ENCODE results near the gene RNF224.

Gene RNF224

DNA sequence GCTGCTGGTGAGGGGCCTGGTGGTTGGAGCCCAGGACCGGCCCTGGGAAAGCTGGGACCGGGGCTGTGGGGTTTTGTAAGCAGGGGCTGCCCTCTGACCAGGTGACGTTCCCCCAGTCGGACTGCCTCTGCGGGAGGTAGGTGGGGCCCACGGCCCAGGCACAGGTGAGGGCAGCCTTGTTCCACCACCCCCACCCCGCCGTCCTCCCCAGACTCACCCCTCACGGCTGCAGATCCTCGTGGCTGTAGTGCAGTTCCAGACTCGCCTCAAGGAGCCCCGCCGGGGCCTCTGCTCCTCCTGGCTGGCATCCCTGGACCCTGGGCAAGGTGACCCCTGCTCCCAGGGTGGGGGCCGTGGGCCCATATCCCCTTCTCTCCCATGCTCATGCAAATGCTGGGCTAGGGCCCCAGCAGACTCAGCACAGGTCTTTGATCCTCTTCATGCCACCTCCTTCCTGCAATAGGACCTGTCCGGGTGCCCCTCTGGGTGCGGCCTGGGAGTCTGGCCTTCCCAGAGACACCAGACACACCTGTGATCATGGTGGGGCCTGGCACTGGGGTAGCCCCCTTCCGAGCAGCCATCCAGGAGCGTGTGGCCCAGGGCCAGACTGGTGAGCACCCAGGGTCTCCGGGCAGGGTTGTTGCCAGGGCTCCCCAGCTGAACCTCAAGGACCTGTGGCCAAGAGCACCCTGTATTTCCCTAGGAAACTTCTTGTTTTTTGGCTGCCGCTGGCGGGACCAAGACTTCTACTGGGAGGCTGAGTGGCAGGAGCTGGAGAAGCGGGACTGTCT, 11.9 kb upstream of the RNF224 start:
- DNase-seq (ENCODE audit: low read depth in 2 of 2) = no peak

DNA sequence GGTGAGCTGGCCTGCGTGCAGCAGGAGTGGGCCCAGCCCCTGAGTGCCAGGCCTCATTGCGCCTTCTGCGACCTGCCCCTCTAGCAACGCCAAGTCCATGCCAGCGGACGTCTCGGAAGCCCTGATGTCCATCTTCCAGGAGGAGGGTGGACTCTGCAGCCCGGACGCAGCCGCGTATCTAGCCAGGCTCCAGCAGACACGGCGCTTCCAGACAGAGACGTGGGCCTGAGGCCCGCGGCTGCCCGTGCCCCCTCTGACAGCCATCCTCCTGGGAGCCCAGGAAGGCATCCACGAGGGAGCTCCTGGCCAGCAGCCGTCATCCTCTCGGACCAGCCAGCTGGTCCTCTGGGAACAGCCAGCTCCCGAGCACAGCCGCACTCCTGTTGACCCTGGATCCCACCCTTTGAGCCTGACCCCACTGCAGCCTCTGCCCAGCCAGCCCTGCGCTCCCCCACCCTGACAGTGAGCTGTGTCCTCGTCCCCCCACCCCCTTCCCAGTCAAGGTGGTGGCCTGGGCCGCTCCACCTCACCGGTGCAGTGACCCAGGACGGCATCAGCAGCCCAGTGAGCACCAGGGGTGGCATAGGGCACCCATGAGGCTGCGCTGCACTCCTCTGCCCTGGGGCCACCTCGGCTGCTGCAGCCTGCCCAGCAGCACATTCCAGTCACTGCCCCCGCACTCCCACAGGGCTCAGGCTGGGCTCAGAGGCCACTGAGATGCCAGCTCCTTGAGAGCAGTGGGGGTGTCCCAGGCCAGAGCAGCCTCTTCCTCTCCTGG, 10.9 kb upstream of the RNF224 start:
- DNase-seq (ENCODE audit: low read depth in 2 of 2) = no peak

DNA sequence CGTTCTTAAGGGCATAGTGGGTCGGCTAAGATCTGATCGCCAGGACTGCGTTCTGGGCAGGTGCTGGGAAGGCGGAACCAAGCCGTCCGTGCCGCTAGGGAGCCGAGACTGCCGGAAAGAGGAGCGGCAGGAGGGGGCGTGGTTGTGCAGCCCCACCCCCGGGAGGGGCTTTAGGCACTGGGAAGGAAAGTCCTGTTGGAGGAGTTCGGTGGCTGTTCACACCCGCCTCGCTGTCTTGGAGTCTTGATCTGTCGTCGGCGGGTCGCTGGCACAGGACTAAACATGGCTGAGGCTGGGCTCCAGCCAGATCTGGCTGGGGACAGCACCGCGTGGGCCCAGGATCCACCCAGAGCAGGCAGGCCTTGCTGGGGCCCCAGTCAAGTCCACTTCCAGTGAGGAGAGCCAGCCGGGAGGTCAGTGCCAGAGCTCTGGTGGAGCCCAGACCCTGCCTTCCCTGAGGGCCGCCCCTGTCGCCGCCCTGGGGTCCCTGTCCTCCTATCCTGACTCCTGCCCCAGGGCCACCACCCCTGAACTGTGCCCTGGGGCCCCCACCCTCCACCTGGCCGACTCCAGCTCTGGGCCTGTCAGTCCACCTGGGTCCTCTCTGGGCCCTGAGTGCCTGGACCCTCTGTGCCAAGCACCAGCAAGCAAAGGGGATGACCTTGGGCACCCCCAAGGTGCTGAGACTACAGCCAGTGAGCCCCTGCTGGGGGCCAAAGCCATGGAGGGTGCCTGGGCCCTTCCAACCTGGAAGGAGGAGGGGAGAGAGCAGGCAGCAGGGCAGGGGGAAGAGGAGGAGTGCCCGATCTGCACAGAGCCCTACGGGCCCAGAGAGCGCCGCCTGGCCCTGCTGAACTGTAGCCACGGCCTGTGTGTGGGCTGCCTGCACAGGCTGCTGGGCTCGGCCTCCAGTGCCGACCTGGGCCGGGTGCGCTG, 9.8 kb upstream of the RNF224 start:
- no peak for DNase-seq (ENCODE audit: low read depth in 2 of 2)

DNA sequence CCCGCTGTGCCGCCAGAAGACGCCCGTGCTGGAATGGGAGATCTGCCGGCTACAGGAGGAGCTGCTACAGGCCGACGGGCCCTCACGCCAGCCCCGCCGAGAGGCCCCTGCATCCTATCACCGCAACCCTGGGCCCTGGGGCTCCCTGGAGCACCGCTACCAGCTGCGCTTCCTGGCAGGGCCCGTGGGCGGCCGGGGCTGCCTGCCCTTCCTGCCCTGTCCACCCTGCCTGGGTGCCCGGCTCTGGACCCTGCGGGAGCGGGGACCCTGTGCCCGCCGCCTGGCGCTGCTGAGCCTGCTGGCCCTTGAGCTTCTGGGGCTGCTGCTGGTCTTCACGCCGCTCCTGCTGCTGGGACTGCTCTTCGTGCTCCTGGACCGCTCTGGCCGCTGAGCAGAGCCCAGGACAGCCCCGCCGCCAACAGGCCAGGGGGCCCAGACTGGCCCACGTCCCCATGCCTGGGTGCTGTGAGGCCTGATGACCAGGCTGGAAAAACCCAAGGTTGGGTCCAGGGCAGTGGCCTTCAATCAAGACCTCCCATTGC, 9.0 kb upstream of the RNF224 start:
- DNase-seq (ENCODE audit: low read depth in 2 of 2) = no peak

DNA sequence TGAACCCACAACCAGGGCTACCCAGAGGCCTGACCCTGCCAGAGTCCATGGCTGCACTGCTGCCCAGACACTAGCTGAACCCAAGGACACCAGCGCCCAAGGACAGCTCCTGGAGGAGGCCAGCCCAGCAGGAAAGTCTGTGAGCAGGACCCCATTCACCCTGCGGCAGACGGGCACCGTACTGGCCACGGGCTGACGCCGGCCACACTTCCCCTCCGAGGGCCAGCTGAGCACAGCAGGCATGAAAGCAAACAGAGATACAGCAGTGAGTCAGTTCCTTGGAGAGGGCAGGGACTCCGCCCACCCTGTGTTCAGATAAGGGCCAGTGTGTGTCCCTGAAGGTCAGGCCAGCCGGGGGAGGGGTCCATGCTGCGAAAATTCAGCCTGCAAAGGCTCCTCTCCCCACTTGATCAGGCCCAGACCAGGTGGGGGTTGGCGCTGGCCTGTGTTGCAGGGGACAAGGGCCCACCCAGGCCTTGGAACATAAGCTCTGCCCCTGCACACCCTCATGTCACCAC, 8.5 kb upstream of the RNF224 start:
- DNase-seq (ENCODE audit: low read depth in 2 of 2) = no peak

DNA sequence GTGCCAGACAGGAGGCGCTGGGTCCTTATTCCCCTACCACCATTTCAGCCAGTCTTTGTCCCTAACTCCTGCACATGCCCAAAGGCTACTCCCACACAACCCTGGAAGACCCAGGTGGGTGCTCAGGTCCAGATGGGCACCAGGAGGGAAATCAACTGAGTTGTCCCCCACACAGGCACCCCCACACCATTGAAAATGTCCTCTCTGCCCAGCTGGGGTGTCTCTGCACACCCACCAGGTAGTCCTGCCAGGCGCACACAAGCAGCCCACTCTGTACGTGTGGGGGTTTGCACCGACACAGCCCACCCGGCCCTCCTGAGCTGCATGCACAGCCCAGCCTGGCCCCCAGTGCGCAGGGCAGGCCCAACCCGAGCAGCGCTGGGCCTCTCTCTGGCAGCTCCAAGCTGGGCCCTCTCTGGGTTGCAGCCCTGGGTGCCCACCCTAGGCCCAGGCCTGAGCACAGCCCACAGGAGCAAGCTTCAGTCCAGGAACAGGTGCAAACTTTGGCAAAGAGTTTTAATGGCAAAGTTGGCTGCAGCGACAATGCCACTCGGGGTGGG, 7.5 kb upstream of the RNF224 start:
- DNase-seq (ENCODE audit: low read depth in 2 of 2) = no peak

DNA sequence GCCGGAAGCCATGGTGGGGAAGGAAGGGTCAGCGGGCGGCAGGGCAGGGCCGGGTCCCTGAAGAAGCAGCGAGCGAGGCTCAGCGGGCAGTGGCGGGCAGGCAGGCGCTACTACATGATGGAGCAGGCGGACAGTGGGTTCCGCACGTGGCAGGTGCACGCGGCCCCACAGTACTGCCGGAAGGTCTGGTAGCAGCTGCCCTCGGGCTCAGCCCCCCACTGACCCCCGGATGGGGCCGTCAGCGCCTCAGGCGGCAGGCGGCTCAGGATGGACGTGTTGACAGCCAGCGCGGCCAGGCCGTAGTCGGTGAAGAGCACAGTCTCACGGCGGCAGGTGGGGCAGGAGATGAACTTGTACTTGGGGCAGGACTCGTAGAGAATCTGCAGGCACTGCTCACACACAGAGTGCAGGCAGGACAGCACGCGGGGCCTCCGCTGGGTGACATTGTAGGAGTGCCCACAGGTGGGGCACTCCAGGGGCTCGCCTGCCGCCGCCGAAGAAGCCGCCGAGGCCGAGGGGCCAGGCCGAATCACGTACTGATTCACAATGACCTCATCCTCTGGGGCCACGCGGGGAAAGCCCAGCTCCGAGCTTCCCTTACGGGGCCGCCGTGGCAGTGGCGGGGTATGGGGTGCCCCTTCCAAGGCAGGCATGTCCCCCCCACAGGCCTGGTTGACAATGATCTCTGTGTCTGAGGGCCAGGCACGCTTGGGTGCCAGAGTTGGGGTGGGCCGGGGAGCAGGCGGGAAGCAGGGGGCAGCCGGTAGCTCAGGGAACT, 6.8 kb upstream of the RNF224 start:
- DNase-seq (ENCODE audit: low read depth in 2 of 2) = no peak

DNA sequence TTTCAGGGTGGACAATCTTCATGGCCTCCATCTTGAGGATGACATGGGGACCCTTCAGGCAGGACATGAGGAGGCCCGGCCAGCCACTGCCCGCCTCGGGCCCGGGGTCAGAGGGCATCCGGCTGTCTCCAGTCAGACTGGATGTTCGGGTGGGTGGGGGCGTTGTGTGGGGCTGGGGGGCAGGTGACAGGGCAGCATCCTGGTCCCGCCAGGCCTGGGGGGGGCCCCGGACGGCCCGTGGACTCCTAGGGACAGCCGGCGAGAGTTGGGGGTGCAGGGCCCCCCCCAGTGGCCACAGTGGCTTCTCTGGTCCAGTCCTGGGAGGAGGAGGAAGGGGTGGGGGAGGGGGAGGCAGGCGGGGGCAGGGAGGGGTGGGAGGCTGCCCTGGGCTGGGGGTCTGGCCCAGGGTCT, 6.2 kb upstream of the RNF224 start:
- no peak for DNase-seq (ENCODE audit: low read depth in 2 of 2)

DNA sequence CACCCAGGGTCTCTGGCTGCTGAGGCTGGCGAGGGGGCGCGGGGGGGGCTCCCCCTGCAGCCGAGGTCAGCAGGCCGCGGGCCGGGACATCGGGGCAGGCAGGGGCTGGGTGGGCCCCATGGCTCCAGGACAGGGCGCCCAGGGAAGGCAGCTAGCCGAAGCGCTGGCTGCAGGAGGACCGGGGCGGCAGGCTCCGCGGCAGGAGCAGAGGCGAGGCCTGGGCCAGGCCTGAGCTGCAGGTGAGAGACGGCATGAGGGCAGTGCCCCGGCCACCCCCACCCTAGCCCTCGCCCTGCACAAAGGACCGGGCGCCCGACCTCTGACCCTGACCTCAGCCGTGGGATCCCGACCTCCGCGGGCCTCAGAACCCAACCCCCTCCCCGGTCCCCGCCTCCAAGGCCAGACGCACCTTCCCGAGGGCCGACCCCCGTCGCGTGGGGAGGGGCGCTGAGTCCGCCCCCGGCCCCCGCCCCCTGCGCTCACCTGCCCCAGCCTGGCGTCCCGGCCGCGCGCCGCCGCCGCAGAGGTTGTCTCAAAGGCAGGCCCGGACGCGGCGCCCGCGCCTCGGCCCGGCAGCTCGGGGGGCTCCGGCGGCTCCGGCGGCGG, 5.7 kb upstream of the RNF224 start:
- DNase-seq (ENCODE audit: low read depth in 2 of 2) = peak in 1 of 2 donors; percentile 29

DNA sequence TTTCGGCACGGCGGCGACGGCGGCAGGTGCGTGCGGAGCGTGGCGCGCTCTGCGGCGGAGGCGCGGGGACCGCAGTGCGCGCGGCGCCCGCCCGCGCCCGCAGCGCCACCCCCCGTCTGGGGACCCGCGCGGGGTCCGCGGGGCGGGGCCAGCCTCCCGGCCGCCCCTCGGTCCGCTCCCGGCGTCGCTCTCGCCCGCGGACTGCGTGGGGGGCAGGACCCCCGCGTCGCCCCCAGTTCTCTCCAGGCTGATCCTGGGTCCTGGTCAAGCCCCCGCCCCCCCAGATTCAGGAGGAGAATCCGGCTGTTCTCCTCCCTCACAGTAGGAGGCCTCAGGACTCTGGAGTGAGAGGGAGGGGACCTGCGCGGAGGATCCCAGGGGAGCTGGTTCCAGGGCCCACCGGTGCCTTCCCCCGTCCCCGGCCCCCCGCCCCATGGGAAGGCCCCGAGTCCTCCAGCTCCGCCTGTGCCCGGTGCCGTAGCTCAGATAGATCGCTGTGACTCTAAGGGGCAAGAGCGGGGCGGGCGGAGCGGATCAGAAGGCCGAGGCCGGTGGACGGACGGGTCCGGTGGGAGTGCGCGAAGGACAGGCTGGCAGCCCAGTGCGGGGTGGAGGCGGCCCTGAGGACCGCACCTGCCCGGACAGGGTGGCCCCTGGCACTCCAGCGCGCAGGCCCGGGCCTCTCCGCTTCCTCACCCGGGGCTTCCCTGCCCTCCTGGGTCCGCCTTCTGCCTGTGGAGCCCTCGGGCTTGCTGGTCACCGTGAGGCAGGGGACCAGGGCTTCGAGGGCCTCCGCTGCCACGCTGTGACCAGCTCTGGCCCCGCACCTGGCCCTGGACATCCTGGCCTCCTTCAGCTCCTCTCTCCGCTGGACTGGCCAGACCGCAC, 4.9 kb upstream of the RNF224 start, which contains the start of gene RNF208:
RNF208 (minus strand) TSS at position 51 of the 888 bp plus-strand sequence. CDS start 1,028 bp downstream, outside the sequence.
- DNase-seq (ENCODE audit: low read depth in 2 of 2) = no peak

DNA sequence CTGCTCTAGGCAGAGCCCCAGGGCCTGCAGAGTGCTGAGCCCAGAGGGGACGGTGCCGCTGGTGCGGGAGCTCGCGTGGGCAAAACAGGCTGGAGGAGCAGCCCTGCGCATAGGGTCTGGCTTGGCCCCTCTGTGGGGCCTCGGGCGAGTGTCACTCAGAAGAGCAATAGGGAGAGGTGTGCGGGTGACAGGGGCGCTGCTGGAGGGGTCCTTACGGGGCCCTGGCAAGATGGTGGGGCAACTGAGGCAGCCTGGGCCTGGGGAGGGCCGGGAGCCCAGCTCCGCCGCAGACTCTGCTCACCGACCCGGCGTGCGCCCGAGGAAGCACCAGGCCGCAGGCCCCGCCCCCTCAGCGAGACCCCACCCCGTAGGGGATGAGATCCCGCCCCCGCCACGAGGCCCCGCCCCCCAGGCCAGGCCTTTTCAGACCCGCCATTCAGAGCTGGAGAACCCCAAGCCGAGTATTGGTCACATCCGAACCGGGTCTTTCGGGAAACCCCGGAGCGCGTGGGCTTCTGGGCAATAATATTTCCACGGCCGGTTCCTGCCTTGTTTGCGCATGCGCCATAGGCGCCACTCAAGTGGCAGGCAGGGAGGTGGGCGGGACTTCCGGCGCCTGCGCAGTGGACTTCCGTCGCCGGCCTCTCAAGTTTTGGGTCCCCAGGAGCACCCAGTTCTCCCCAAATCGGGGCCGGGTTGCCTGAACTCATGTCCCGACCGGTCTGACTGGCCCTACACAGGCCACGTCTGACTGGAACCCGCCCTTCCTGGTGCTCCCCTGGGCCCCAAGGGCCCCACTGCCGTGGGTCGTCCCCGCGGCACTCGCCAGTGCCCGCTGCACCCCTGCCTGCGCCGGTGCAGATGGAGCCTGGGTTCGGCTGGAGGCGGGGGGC, 4.0 kb upstream of the RNF224 start:
- DNase-seq (ENCODE audit: low read depth in 2 of 2) = peak; percentile 98 to 99

DNA sequence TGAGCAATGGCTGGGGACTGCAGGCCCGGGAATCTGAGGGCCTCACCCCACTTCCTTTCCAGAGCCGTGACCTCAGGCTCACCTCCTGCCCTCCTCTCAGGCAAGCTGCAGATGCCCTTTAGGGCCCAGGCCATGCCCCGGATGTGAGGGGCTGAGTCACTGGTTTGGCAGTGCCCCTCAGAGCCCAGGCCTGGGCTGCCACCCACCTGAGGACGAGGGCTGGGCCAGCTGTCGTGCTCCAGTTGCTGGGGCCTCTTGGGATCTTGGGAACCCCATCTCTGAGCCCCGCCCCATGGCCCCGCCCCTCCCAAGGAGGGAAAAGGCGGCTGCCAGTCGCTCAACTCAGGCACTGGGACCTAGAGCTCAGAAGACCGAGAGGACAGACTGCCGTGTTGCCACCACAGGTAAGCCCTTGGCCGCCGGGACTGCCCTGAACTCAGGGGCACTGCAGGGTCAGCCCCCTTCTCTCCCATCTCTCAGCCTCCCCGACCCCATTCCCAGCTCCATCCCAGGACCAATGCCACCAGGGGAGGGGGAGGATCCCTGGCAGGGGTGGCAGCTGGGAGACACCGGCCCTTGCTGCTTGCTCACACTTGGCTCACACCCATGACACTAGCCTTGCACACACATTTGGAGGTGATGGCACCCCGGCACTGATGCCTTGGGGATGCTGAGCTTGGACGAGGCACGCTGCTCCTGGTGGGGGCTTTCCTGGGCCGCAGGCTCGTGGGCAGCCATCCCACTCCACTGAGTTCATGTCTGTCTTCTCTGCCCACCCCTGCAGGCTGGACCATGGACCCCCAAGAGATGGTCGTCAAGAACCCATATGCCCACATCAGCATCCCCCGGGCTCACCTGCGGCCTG, 2.2 kb upstream of the RNF224 start, which contains the start of gene CYSRT1:
CYSRT1 (plus strand) TSS at position 345 of the 865 bp plus-strand sequence; CDS start at position 793, 448 bp downstream.
- DNase-seq (ENCODE audit: low read depth in 2 of 2) = no peak

DNA sequence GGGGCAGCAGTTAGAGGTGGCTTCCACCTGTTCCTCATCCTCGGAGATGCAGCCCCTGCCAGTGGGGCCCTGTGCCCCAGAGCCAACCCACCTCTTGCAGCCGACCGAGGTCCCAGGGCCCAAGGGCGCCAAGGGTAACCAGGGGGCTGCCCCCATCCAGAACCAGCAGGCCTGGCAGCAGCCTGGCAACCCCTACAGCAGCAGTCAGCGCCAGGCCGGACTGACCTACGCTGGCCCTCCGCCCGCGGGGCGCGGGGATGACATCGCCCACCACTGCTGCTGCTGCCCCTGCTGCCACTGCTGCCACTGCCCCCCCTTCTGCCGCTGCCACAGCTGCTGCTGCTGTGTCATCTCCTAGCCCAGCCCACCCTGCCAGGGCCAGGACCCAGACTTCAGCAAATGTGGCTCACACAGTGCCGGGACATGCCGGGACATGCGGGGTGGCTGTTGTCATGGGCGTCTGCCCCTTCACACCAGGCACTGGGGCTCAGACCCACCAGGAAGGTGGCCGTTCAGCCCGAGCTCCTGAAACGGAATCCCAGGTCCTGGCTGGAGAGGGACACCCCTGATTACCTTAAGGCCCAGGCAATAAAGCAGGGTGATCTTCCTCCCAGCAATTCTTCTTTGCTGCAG, 1.5 kb upstream of the RNF224 start:
- DNase-seq (ENCODE audit: low read depth in 2 of 2) = no peak

DNA sequence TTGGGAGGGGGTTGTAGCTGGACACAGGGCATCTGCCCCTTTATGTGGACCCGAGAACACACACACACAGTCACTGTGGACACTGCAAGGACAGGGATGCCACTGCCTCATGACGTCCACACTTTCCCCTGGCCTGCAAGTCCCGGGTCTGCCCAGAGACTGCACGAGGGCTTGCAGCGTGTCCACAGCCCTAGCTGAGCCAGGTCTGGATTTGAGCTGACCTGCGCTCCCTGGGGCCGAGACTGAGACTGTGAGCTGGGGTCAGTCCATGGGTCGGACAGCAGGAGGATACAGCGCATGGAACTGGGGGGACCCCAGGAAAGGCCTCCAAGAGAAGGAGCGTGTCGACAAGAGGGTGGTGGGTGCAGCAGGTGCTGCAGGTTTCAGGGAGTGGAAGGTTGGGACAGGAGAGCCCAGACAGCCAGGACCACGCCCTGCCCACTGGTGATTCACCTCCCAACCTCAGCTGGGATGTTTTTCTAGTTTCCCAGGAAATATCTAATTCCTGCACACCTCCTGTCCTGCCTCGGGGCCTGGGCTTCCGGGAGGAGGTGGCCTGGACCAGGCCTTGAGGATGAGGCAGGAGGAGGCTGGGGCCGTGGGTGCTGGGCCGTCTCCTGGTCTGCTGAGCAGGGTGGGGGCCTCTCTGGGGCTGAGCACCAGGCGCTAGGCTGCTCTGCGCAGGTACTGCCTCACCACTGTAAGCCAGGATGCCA, 806 bp upstream of the RNF224 start:
- DNase-seq (ENCODE audit: low read depth in 2 of 2) = no peak

DNA sequence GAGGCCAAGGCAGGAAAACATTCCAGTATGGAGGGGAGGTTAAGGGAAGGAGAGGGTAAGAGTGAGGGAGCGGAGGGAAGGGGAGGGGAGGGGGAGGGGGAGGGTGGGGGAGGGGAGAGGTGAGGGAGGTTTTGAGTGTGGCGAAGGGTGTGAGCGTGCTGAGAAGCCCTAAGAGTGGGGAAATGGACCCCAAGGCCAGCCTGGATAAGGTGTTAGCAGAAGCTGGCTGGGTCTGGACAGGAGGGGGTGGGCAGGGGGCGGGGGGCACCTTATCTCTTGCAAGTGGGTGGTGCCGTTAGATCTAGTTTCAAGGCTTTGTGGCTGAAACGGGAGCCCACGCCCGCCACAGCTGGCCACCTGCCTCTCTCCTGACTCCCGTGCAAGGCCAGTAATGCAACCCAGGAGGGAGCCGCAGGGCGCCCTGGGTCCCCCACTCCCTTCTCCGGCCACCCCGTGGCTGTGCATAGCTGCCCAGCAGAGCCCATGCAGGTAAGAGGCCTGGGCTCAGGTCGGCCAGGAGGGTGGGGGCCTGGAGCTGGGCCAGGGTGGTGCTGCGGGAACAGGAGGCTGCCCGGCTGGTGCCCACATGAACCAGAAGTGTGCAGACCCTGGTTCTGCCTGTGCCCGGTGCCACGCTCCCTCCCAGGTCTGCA, 677 bp downstream of the RNF224 start:
- DNase-seq (ENCODE audit: low read depth in 2 of 2) = no peak
